Panc1 (cell line): ENCODE measurements around the gene S100A4. TPM values are rescaled to one million over a fixed set of nuclear protein-coding genes. Genes with fewer than 3 reads are reported as not detected.

Experiments used
- ATAC-seq: fragments of 200-7000 bp; cut with Tn5 transposase; 2 replicates; pipeline ENCODE4 v1.9.1; 2020; ENCODE audit warnings: mild to moderate bottlenecking, moderate library complexity
- BruUV-seq: library from RNA; stranded (reverse); fragments of 400-500 nt; replicated peaks from 2 replicates; lab custom pipeline; 2021; lab: Mats Ljungman, UMichigan
- CTCF ChIA-PET: fragments of 300-600 bp; sonication (Branson Sonifier 250); formaldehyde crosslinking; loops from one replicate; lab custom pipeline; 2022; ENCODE audit warnings: antibody characterized with exemption; lab: Charles Lee
- POLR2A ChIA-PET: fragments of 300-600 bp; sonication (Branson Sonifier 250); formaldehyde crosslinking; loops from one replicate; lab custom pipeline; 2022; ENCODE audit warnings: antibody characterized with exemption; lab: Charles Lee
- DNase-seq: peaks from one replicate; pipeline ENCODE4 v3.0.0-alpha.2; 2010; ENCODE audit warnings: low read depth, low spot score
- H3K27ac ChIP-seq: 2 replicates; pipeline ENCODE4 v1.5.1; 2011; ENCODE audit warnings: mild to moderate bottlenecking, low read length, inconsistent platforms
- H3K27me3 ChIP-seq: fragments of 200-500 bp; sonication (Bioruptor generic); 2 replicates; pipeline ENCODE4 v1.6.0; 2014; ENCODE audit warnings: low read length, inconsistent platforms; ENCODE audit not compliant: control insufficient read depth, insufficient read depth
- H3K36me3 ChIP-seq: fragments of 200-500 bp; sonication (Bioruptor generic); 2 replicates; pipeline ENCODE4 v1.5.1; 2014; ENCODE audit warnings: inconsistent platforms, mild to moderate bottlenecking, low read length, moderate library complexity; ENCODE audit not compliant: control insufficient read depth, insufficient read depth
- H3K4me1 ChIP-seq: 2 replicates; pipeline ENCODE4 v1.5.1; 2011; ENCODE audit warnings: inconsistent platforms, mild to moderate bottlenecking, low read length, moderate library complexity; ENCODE audit not compliant: control insufficient read depth, insufficient read depth
- H3K4me3 ChIP-seq, 2 experiments: 2 replicates each; pipeline ENCODE4 v1.5.1; 2011 to 2012; ENCODE audit warnings: low read depth in 2 of 2, low read length in 2 of 2, mild to moderate bottlenecking in 2 of 2, inconsistent platforms in 1 of 2, moderate library complexity in 1 of 2
- H3K9me3 ChIP-seq: fragments of 200-500 bp; sonication (Bioruptor generic); 2 replicates; pipeline ENCODE4 v1.5.1; 2014; ENCODE audit warnings: low read depth, mild to moderate bottlenecking, inconsistent platforms, low read length, moderate library complexity; ENCODE audit not compliant: control insufficient read depth, insufficient read depth
- POLR2AphosphoS5 ChIP-seq: IDR thresholded peaks from 2 replicates; pipeline ENCODE4 v1.6.1; 2012; ENCODE audit warnings: mild to moderate bottlenecking, low read depth, low read length, moderate library complexity
- SIN3A ChIP-seq: IDR thresholded peaks from 2 replicates; pipeline ENCODE4 v1.6.1; 2012; ENCODE audit warnings: low read depth, mild to moderate bottlenecking, low read length, moderate library complexity, borderline replicate concordance; ENCODE audit not compliant: insufficient read depth
- TCF7L2 ChIP-seq: IDR thresholded peaks from 2 replicates; pipeline ENCODE4 v1.6.1; 2011; ENCODE audit warnings: mild to moderate bottlenecking, low read depth, low read length, inconsistent platforms
- in situ Hi-C: cut with HindIII; loops from 2 replicates; pipeline ENCODE4 v1.10.0; 2016; ENCODE audit warnings: low sequenced_read_pairs, low pct_unique_long_range_greater_than_20kb
- intact Hi-C: fragments of 100-400 bp; cut with micrococcal nuclease; formaldehyde crosslinking; loops from one replicate; pipeline ENCODE4 v1.10.0; 2022; ENCODE audit not compliant: unreplicated experiment
- total RNA-seq: library from RNA; stranded (reverse); gene quantifications from one replicate; pipeline ENCODE4 v1.2.1, GENCODE V29; 2021; ENCODE audit not compliant: unreplicated experiment
- TF ChIP-seq, protein P1 (sequence below), 2 experiments: IDR thresholded peaks; 2 replicates each; pipeline ENCODE4 v1.6.1; 2011 to 2012; ENCODE audit warnings: low read depth in 2 of 2, control low read depth in 1 of 2, low read length in 1 of 2, mild to moderate bottlenecking in 1 of 2, moderate library complexity in 1 of 2; ENCODE audit not compliant: insufficient read depth in 1 of 2
- TF ChIP-seq, protein P2 (sequence below): fragments of 450-650 bp; IDR thresholded peaks from 2 replicates; pipeline ENCODE4 v1.5.1; 2017; ENCODE audit warnings: mild to moderate bottlenecking

S100A4 gene
- total RNA-seq, 1 experiment from 2014 or later = 773 TPM

DNA sequence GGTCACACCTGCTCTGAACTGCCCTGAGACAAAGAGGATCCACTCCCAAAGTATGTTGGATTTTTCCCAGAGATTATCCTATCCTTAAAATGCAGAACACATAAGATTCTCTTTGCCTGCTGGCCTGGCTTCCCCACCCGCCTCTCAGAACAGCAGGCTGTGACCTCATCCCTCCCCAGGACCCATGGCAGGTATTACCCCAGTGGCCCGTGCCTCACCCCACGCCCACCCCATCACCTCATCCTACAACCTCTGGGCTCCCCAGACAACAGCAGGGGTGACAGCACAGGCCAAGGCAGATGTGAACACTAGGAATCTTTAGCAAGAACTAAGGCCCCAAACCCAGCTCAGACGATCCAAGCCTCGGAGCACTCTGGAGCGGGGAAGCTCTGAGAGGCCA is 50.1 kb downstream of the S100A4 start:
- Histone ChIP-seq H3K4me1 (peaks cover 8% of the 10 kb centered on the region), H3K4me3 (no peak overlapping the region), H3K36me3 (no peaks in the 10 kb centered on the region), H3K27me3 (no peaks in the 10 kb centered on the region), H3K9me3 (no peaks in the 10 kb centered on the region), H3K27ac (peak overlapping the region; percentile 25; the same call in 1 of the 2 replicates)
- intact Hi-C loops = loop anchor here (1.0 to 10.0 kb wide), 2 partner anchors 91 to 143 kb away; no protein-coding TSS in a partner anchor
- POLR2A ChIA-PET = no interaction called here
- peak; percentile 22; the same call in 1 of the 2 replicates for ATAC-seq
- in situ Hi-C loops = loop anchor here (10.0 kb wide), 1 partner anchor 141 kb away; the partner anchor contains the start of gene S100A9
- CTCF ChIA-PET = interaction anchor here (0.6 to 3.2 kb wide), 10 partner anchors 11 to 254 kb away, joined by 3 to 26 read pairs (median 3); partner anchors contain the start of gene S100A9
- DNase-seq = no peak
- TF ChIP-seq POLR2AphosphoS5 = no peak
- TF ChIP-seq TCF7L2 = no peak
- TF ChIP-seq, protein P1, sequence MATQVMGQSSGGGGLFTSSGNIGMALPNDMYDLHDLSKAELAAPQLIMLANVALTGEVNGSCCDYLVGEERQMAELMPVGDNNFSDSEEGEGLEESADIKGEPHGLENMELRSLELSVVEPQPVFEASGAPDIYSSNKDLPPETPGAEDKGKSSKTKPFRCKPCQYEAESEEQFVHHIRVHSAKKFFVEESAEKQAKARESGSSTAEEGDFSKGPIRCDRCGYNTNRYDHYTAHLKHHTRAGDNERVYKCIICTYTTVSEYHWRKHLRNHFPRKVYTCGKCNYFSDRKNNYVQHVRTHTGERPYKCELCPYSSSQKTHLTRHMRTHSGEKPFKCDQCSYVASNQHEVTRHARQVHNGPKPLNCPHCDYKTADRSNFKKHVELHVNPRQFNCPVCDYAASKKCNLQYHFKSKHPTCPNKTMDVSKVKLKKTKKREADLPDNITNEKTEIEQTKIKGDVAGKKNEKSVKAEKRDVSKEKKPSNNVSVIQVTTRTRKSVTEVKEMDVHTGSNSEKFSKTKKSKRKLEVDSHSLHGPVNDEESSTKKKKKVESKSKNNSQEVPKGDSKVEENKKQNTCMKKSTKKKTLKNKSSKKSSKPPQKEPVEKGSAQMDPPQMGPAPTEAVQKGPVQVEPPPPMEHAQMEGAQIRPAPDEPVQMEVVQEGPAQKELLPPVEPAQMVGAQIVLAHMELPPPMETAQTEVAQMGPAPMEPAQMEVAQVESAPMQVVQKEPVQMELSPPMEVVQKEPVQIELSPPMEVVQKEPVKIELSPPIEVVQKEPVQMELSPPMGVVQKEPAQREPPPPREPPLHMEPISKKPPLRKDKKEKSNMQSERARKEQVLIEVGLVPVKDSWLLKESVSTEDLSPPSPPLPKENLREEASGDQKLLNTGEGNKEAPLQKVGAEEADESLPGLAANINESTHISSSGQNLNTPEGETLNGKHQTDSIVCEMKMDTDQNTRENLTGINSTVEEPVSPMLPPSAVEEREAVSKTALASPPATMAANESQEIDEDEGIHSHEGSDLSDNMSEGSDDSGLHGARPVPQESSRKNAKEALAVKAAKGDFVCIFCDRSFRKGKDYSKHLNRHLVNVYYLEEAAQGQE (IDR thresholded peaks at IDR 0.05; ENCODE audit: insufficient read depth in 1 of 2, low read depth in 2 of 2, low read length in 1 of 2) = no peak
- TF ChIP-seq, protein P2, sequence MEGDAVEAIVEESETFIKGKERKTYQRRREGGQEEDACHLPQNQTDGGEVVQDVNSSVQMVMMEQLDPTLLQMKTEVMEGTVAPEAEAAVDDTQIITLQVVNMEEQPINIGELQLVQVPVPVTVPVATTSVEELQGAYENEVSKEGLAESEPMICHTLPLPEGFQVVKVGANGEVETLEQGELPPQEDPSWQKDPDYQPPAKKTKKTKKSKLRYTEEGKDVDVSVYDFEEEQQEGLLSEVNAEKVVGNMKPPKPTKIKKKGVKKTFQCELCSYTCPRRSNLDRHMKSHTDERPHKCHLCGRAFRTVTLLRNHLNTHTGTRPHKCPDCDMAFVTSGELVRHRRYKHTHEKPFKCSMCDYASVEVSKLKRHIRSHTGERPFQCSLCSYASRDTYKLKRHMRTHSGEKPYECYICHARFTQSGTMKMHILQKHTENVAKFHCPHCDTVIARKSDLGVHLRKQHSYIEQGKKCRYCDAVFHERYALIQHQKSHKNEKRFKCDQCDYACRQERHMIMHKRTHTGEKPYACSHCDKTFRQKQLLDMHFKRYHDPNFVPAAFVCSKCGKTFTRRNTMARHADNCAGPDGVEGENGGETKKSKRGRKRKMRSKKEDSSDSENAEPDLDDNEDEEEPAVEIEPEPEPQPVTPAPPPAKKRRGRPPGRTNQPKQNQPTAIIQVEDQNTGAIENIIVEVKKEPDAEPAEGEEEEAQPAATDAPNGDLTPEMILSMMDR = no peak
- TF ChIP-seq SIN3A = no peak
- BruUV-seq = no TSS peak

DNA sequence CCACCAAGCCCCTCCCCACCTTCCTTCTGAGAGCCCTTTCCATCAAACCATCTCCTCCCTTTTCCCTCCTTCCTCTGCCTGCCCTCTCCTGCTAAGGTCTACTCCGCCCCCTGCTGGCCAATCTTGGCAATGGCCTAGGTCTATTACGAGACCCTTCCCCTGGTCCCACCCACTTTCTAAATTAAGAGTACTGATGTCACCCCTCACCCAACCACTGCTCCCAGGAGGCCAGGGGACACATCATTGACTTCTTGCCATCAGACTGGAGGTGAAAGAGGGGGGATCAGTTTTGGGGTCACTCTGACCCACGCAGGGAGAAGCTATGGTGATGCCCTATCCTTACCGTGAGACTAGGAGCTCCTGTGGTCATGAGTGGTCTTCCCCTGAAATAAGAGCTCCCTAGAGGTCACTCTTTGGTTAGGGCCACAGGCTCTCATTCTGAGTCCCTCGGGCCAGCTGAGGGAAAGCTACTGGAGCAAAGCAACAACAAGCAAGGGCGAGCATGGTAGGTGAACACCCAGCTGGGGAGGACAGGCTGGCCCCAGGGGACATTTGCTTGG is 50.5 kb downstream of the S100A4 start:
- TF ChIP-seq POLR2AphosphoS5 (no peak), SIN3A (no peak), TCF7L2 (no peak)
- TF ChIP-seq, protein P2 = peak; percentile 94
- TF ChIP-seq, protein P1 (IDR thresholded peaks at IDR 0.05; ENCODE audit: insufficient read depth in 1 of 2, low read depth in 2 of 2, low read length in 1 of 2) = no peak
- ChIA-PET CTCF (interaction anchor here (0.5 to 3.2 kb wide), 11 partner anchors 12 to 253 kb away, joined by 3 to 26 read pairs (median 3); partner anchors contain the start of gene S100A9), POLR2A (no interaction called here)
- Histone ChIP-seq H3K4me1 (peaks cover 13% of the 10 kb centered on the region), H3K27ac (peak overlapping the region; percentile 25; the same call in 1 of the 2 replicates), H3K4me3 (no peak overlapping the region), H3K36me3 (no peaks in the 10 kb centered on the region), H3K27me3 (no peaks in the 10 kb centered on the region), H3K9me3 (no peaks in the 10 kb centered on the region)
- DNase-seq (no peak), ATAC-seq (peak; percentile 83)
- no TSS peak for BruUV-seq
- intact Hi-C loops (loop anchor here (1.0 to 10.0 kb wide), 2 partner anchors 90 to 143 kb away; no protein-coding TSS in a partner anchor), in situ Hi-C loops (loop anchor here (10.0 kb wide), 1 partner anchor 140 kb away; the partner anchor contains the start of gene S100A9)
